Retinal pigment epithelial cell (primary cell): Measurements from ENCODE around the gene FNDC3B.

Experiments used
- DNase-seq: peaks from one replicate; pipeline ENCODE4 v3.0.0-alpha.2; 2010; ENCODE audit warnings: low read depth
- H3K4me3 ChIP-seq: 2 replicates; pipeline ENCODE4 v1.5.1; 2011; ENCODE audit warnings: mild to moderate bottlenecking, low read length, control low read depth, moderate library complexity
- TF ChIP-seq, protein P1 (sequence below): conservative IDR thresholded peaks from 2 replicates; pipeline ENCODE4 v1.5.1; 2011; ENCODE audit warnings: low read depth, low read length, control low read depth, inconsistent platforms

FNDC3B gene

DNA sequence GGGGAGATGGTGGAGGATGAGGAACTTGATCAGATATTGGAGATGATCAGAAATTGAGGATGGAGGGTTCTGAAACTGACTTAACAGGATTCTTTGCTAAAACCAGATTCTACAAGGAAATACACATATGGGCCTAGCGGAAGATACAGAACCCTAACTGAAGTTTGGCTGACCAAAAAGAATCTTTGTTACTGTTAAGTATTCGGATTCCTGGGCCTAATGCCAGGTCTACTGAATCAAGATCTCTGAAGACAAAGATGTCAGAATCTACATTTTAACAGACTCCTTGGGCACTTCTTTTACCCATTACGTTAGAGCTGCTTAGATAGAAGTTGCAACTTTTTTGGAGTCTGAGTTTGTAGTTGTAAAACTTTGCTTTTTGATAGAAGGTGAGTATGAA is 137.7 kb downstream of the FNDC3B start:
- no peak overlapping the region for H3K4me3 ChIP-seq
- TF ChIP-seq, protein P1, sequence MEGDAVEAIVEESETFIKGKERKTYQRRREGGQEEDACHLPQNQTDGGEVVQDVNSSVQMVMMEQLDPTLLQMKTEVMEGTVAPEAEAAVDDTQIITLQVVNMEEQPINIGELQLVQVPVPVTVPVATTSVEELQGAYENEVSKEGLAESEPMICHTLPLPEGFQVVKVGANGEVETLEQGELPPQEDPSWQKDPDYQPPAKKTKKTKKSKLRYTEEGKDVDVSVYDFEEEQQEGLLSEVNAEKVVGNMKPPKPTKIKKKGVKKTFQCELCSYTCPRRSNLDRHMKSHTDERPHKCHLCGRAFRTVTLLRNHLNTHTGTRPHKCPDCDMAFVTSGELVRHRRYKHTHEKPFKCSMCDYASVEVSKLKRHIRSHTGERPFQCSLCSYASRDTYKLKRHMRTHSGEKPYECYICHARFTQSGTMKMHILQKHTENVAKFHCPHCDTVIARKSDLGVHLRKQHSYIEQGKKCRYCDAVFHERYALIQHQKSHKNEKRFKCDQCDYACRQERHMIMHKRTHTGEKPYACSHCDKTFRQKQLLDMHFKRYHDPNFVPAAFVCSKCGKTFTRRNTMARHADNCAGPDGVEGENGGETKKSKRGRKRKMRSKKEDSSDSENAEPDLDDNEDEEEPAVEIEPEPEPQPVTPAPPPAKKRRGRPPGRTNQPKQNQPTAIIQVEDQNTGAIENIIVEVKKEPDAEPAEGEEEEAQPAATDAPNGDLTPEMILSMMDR, result no peak
- no peak for DNase-seq

DNA sequence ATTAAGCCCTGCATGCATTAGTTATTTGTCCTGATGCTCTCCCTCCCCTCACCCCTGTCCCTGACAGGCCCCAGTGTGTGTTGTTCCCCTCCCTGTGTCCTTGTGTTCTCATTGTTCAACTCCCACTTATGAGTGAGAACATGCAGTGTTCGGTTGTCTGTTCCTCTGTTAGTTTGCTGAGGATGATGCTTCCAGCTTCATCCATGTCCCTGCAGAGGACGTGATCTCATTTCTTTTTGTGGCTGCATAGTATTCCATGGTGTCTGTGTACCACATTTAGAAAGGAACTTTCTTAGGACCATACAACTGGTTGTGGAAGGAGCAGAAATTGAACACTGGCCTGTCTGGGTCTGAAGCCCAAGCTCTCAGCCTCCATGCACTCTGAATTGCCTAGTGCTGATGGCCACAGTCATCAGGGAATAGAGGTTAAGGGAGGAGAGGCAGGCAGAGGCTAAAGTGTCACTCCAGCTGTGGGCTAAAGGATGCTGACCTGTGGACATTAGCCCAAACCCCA is 138.5 kb downstream of the FNDC3B start:
- DNase-seq, result no peak
- H3K4me3 ChIP-seq, result no peak overlapping the region
- TF ChIP-seq, protein P1, result no peak

DNA sequence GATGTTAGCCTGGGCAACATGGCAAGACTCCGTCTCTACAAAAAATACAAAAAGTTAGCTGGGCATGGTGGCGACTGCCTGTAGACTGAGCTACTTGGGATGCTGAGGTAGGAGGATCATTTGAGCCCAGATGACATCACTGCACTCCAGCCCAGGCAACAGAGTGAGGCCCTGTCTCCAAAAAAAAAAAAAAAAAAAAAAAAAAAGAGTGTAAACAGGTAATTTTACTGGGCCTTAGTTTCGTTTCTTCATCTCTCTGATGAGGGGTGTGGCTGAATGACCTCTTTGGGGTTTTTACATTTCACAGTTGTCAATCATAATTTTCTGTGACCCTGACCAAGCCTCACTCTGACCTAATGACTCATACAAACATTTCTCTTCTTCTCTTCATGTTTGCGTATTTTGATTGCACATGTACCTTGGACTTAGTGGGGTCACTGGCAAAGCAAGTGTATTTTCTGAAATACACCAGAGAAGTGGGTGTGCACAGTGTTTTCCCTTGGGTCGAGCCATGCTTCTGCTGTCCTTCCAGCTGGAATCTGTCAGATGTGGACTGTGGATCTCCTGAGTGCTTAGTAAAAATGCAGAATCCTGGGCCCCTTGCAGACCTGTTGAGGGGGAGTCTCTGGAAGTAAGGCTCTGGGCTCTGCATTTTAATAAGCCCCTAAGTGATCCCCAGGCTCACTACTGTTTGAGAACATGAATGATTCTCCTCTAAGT is 140.5 kb downstream of the FNDC3B start:
- TF ChIP-seq, protein P1, result no peak
- H3K4me3 ChIP-seq, result no peak overlapping the region
- DNase-seq, result no peak

- TF ChIP-seq, protein P1, result no peak
- no peak for DNase-seq
- H3K4me3 ChIP-seq, result no peak overlapping the region
Observed at GRCh38 chr3:172180473-172180872, 141.1 kb downstream of the FNDC3B start.

DNA sequence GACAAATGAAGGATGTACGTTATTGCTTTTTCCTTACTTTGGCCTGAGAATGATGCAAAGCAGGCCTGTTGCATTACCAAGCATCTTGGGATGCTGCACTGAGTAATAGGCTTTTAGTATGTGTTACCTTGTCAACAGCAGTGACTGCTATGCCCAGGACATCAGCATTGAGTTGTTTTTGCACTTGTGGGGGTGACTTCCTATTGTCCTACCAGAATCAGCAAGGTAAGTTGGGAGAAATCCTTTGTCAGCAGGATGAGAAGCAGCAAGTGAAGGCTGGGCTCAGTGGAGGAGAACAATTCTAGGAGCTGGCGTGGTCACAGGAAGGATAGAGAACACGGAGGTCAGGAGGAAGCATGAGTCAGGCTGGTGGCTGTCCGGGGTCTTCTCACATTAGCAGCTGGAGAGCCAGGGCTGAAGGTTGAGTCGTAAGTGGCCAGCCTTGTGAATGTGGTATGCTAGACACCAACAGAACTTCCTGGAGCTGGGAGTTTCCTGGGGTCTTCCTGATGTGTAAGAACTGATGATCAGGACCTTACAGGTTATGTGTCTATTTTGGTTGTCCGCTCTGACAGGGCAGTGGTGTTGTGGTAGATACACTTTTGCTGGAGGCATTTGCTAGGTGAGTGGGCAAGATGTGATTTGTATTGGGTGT is 142.7 kb downstream of the FNDC3B start:
- no peak for DNase-seq
- TF ChIP-seq, protein P1, result no peak
- H3K4me3 ChIP-seq, result no peak overlapping the region

- DNase-seq, result no peak
- TF ChIP-seq, protein P1, result no peak
- no peak overlapping the region for H3K4me3 ChIP-seq
Observed at GRCh38 chr3:172182797-172183196, 143.4 kb downstream of the FNDC3B start.
